Fibroblast of lung (primary cell): ENCODE data around the gene NFAT5. TPM values are rescaled to one million over a fixed set of nuclear protein-coding genes. Genes with fewer than 3 reads are reported as not detected.

Experiments used
- DNase-seq, 2 donors: peaks; one replicate each; pipeline versions ENCODE4 v3.0.0 to v3.0.0-alpha.2; 2010; ENCODE audit warnings: low read depth in 2 of 2
- H2AFZ ChIP-seq: 2 replicates; pipeline ENCODE4 v1.5.1; 2012; ENCODE audit warnings: low read length, control low read depth, inconsistent platforms
- H3K27ac ChIP-seq: 2 replicates; pipeline ENCODE4 v1.5.1; 2011; ENCODE audit warnings: low read length, control low read depth; ENCODE audit not compliant: insufficient read depth
- H3K27me3 ChIP-seq: 2 replicates; pipeline ENCODE4 v1.5.1; 2011; ENCODE audit warnings: mild to moderate bottlenecking, low read length; ENCODE audit not compliant: control insufficient read depth, insufficient read depth
- H3K36me3 ChIP-seq: 2 replicates; pipeline ENCODE4 v1.5.1; 2011; ENCODE audit warnings: low read length; ENCODE audit not compliant: control insufficient read depth, insufficient read depth
- H3K4me1 ChIP-seq: 2 replicates; pipeline ENCODE4 v1.5.1; 2011; ENCODE audit warnings: low read length; ENCODE audit not compliant: control insufficient read depth, insufficient read depth; ENCODE audit errors: extremely low read depth
- H3K4me2 ChIP-seq: 2 replicates; pipeline ENCODE4 v1.5.1; 2011; ENCODE audit warnings: low read length, control low read depth; ENCODE audit not compliant: insufficient read depth; ENCODE audit errors: extremely low read depth
- H3K4me3 ChIP-seq, 4 experiments: fragments of 200-600 bp in 1 of 4; sonication (generic) in 1 of 4; replicated peaks in 1 of 4; 2 replicates each; pipeline ENCODE4 v1.5.1; 2011 to 2016; ENCODE audit warnings: low read length in 4 of 4, low read depth in 3 of 4, mild to moderate bottlenecking in 3 of 4, control low read depth in 2 of 4, inconsistent platforms in 1 of 4, mixed read lengths in 1 of 4; ENCODE audit not compliant: insufficient read depth in 1 of 4; ENCODE audit errors: control extremely low read depth in 1 of 4
- H3K79me2 ChIP-seq: 2 replicates; pipeline ENCODE4 v1.5.1; 2012; ENCODE audit warnings: mild to moderate bottlenecking, low read length, inconsistent platforms; ENCODE audit not compliant: control insufficient read depth, insufficient read depth
- H3K9ac ChIP-seq: 2 replicates; pipeline ENCODE4 v1.5.1; 2011; ENCODE audit warnings: mild to moderate bottlenecking, low read length, control low read depth; ENCODE audit not compliant: insufficient read depth
- H3K9me3 ChIP-seq: 2 replicates; pipeline ENCODE4 v1.5.1; 2012; ENCODE audit warnings: low read depth, low read length; ENCODE audit not compliant: control insufficient read depth, insufficient read depth
- H4K20me1 ChIP-seq: 2 replicates; pipeline ENCODE4 v1.5.1; 2011; ENCODE audit warnings: low read length; ENCODE audit not compliant: control insufficient read depth, insufficient read depth; ENCODE audit errors: extremely low read depth
- EZH2 ChIP-seq: IDR thresholded peaks from 2 replicates; pipeline ENCODE4 v1.5.1; 2012; ENCODE audit warnings: low read length, control low read depth, mild to moderate bottlenecking; ENCODE audit errors: missing control alignments
- polyA plus RNA-seq, 2 donors: library from polyadenylated mRNA; depleted of rRNA in 1 of 2; stranded (reverse) in 1 of 2; unstranded in 1 of 2; fragments of >200 nt; gene quantifications; 2 replicates each; pipeline ENCODE4 v1.2.1, GENCODE V29; 2011 to 2012; ENCODE audit warnings: missing spikeins in 1 of 2
- total RNA-seq: library from RNA; depleted of rRNA; stranded (reverse); fragments of >200 nt; gene quantifications from 2 replicates; pipeline ENCODE4 v1.2.1, GENCODE V29; 2014
- TF ChIP-seq, protein P1 (sequence below), 2 donors: IDR thresholded peaks in 1 of 2; conservative IDR thresholded peaks in 1 of 2; 1 replicate in 1 of 2; 2 replicates in 1 of 2; pipeline ENCODE4 v1.5.1; 2011 to 2012; ENCODE audit warnings: low read length in 2 of 2, control low read depth in 1 of 2, inconsistent platforms in 1 of 2, low read depth in 1 of 2, mild to moderate bottlenecking in 1 of 2

The NFAT5 gene
- total and polyA plus RNA-seq, 2 donors (not counting 1 experiment from before 2014, with no cell fraction given) = 33.4 to 39.4 TPM

- no peak for DNase-seq
- no peak for TF ChIP-seq EZH2
- TF ChIP-seq, protein P1, sequence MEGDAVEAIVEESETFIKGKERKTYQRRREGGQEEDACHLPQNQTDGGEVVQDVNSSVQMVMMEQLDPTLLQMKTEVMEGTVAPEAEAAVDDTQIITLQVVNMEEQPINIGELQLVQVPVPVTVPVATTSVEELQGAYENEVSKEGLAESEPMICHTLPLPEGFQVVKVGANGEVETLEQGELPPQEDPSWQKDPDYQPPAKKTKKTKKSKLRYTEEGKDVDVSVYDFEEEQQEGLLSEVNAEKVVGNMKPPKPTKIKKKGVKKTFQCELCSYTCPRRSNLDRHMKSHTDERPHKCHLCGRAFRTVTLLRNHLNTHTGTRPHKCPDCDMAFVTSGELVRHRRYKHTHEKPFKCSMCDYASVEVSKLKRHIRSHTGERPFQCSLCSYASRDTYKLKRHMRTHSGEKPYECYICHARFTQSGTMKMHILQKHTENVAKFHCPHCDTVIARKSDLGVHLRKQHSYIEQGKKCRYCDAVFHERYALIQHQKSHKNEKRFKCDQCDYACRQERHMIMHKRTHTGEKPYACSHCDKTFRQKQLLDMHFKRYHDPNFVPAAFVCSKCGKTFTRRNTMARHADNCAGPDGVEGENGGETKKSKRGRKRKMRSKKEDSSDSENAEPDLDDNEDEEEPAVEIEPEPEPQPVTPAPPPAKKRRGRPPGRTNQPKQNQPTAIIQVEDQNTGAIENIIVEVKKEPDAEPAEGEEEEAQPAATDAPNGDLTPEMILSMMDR (conservative IDR thresholded peaks at IDR 0.05 in 1 of 2, IDR thresholded peaks at IDR 0.05 in 1 of 2; ENCODE audit: low read depth in 1 of 2, low read length in 2 of 2) = no peak
- H2AFZ ChIP-seq = no peak overlapping the region
- H3K27me3 ChIP-seq = no peaks in the 10 kb centered on the region
- no peak overlapping the region for H3K4me3 ChIP-seq
- H3K9ac ChIP-seq = no peak overlapping the region
- H3K4me1 ChIP-seq = peaks cover 2% of the 10 kb centered on the region
- H3K79me2 ChIP-seq = peaks cover 65% of the 10 kb centered on the region
- H3K9me3 ChIP-seq = no peaks in the 10 kb centered on the region
- H3K4me2 ChIP-seq = no peak overlapping the region
- no peaks in the 10 kb centered on the region for H4K20me1 ChIP-seq
- H3K36me3 ChIP-seq = peaks cover 15% of the 10 kb centered on the region
- H3K27ac ChIP-seq = no peak overlapping the region
Observed at GRCh38 chr16:69721441-69721957, 155.7 kb downstream of the NFAT5 start.

- Histone ChIP-seq H3K27ac (no peak overlapping the region), H4K20me1 (no peaks in the 10 kb centered on the region), H3K27me3 (no peaks in the 10 kb centered on the region), H3K9ac (no peak overlapping the region), H3K4me2 (peak overlapping the region; percentile 88), H3K4me1 (peaks cover 2% of the 10 kb centered on the region), H3K9me3 (no peaks in the 10 kb centered on the region), H3K36me3 (peaks cover 2% of the 10 kb centered on the region), H3K79me2 (peaks cover 60% of the 10 kb centered on the region), H3K4me3 (peak overlapping the region; percentile 66 to 83 (median 78)), H2AFZ (no peak overlapping the region)
- TF ChIP-seq, protein P1 (conservative IDR thresholded peaks at IDR 0.05 in 1 of 2, IDR thresholded peaks at IDR 0.05 in 1 of 2; ENCODE audit: low read depth in 1 of 2, low read length in 2 of 2) = no peak
- TF ChIP-seq EZH2 = no peak
- DNase-seq = no peak
Observed at GRCh38 chr16:69724414-69724873, 158.7 kb downstream of the NFAT5 start.

- H3K9ac ChIP-seq = no peak overlapping the region
- no peak overlapping the region for H2AFZ ChIP-seq
Observed at GRCh38 chr16:69724981-69725479, 159.3 kb downstream of the NFAT5 start.

More at GRCh38 chr16:69724981-69725479, 159.3 kb downstream of the NFAT5 start:
- peak overlapping the region; percentile 15 for H3K27ac ChIP-seq
- H4K20me1 ChIP-seq = no peaks in the 10 kb centered on the region
- H3K4me2 ChIP-seq = peak overlapping the region; percentile 88
- peaks cover 57% of the 10 kb centered on the region for H3K79me2 ChIP-seq
- peaks cover 2% of the 10 kb centered on the region for H3K4me1 ChIP-seq
- H3K36me3 ChIP-seq = peaks cover 2% of the 10 kb centered on the region
- H3K4me3 ChIP-seq = peak overlapping the region; percentile 66 to 83 (median 78)
- DNase-seq = no peak
- no peaks in the 10 kb centered on the region for H3K9me3 ChIP-seq
- no peaks in the 10 kb centered on the region for H3K27me3 ChIP-seq
- no peak for TF ChIP-seq EZH2
- TF ChIP-seq, protein P1 (conservative IDR thresholded peaks at IDR 0.05 in 1 of 2, IDR thresholded peaks at IDR 0.05 in 1 of 2; ENCODE audit: low read depth in 1 of 2, low read length in 2 of 2) = no peak
